Fibroblast of skin of back (primary cell): ENCODE measurements around the gene CA5B.
"Not testable (repeated sequence)": the region's sequence is repeated elsewhere in the genome, so short reads cannot be mapped to it uniquely, and the experiment has no call there.

ENCODE experiments used
- DNase-seq: peaks from one replicate; pipeline ENCODE4 v3.0.0-alpha.2; 2013

CA5B gene

DNA sequence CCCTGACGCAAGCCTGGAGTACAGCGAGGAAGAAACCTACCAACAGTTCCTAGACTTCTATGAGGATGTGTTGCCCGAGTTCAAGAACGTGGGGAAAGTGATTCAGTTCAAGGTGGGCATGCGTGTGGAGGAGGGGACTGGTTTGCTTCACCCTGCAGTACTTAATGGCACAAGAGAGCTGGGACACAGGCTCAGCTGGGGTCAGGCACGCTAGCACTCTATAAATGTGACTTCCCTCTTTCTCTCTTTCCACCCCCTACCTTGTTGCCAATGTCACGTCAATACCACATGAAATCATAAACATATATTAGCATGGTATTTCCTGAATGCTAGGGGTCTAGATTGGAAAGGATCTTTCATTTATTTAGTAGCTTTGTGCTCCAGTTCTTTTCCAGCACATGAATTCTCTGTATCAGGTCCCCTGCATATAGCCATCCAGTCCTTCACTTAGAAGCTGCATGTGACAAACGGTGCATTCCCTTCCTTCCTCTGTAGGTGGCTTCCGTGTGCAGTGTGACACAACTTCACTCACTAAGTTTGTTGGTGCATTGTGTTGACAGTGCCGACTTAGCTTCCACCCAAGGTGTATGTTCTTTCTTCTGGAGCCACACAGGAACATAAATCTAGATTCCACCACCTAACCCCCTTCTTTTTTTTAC is 77.8 kb downstream of the CA5B start:
- peak; percentile 26 for DNase-seq

GRCh38 chrX:15816438-15816809 is 78.4 kb downstream of the CA5B start:
- peak; percentile 21 for DNase-seq

- no peak for DNase-seq
Observed at GRCh38 chrX:15816886-15817285, 78.8 kb downstream of the CA5B start.

DNA sequence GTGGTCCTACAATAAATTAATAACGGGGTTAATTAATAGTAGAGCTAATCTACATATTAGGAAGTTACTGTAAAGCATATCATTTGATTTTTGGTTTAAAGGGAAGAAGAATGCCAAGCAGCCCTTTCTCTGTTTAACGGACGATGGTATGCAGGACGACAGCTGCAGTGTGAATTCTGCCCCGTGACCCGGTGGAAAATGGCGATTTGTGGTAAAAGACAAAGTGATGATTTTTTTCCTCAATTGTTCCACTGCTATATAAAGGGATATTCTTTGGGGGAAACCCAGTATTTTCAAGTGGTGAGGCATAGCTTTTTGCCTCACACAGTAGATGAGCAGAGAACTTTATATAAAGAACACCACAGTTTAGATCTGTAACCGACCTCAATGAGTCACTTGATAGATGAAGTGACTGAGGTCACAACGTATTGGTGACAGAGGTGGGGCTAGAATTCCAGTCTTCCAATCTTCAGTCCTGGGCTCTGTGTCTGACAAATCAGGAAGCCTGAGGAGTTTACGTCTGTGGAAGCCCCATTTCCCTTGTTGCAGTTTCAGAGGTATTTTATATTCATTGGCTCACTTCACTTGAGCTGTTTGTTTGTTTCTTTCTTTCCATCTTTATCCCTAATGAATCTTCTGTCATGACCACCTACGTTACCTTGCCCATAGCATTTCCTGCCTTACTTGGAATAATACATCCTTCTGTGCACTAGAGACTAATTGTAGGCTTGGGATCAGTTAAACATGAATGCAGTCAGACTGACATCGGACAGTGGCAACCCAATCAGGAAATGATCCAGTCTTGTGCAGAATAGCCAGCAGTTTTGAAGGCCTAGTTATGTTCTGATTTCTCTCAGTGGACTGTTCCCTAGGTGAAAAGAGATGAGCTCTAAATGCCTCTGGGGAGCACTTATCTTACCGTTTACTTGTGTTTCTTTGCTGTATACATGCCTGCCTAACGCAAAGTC is 82.3 kb downstream of the CA5B start:
- no peak for DNase-seq

GRCh38 chrX:15822922-15823321 is 84.9 kb downstream of the CA5B start:
- DNase-seq: no peak

- no peak for DNase-seq
Observed at GRCh38 chrX:15825936-15826335, 87.9 kb downstream of the CA5B start.

GRCh38 chrX:15829217-15829616 is 91.1 kb downstream of the CA5B start:
- DNase-seq: no peak

DNA sequence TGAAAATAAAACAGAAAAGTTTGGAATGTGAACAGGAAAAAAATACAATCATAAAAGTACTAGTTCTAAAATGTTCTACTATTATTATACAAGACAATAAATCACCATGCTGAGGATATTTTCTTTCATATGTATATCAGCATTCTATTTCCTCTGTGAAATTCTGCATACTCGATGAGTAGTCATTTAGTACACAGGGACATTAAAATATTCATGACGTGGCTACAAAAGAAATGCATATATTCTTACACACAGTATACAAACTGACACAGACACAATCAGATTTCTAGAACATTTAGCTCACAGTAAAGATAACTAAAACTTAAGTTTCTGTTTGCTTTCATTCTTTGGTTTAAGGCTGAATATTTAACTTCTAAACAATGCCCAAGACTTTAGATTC is 93.3 kb downstream of the CA5B start:
- not testable (repeated sequence) for DNase-seq

DNA sequence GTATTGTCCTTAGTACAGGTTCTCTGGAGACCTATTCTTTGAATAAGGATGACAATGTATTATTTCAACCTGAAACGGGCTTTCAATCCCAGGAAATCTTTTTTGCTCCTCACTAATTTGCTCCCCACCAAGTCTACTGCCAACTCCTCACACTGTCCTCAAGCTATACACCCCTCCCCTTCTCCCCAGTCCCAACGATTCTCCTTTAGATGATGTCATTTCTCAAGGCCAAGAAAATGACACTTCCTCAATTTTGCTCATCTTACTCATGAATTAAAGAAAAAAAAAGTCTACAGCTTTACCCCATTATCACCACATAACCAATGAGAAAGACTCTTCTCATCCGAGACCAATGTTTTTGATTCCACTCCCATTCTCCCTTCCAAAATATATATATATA is 96.0 kb downstream of the CA5B start:
- peak; percentile 24 for DNase-seq

DNA sequence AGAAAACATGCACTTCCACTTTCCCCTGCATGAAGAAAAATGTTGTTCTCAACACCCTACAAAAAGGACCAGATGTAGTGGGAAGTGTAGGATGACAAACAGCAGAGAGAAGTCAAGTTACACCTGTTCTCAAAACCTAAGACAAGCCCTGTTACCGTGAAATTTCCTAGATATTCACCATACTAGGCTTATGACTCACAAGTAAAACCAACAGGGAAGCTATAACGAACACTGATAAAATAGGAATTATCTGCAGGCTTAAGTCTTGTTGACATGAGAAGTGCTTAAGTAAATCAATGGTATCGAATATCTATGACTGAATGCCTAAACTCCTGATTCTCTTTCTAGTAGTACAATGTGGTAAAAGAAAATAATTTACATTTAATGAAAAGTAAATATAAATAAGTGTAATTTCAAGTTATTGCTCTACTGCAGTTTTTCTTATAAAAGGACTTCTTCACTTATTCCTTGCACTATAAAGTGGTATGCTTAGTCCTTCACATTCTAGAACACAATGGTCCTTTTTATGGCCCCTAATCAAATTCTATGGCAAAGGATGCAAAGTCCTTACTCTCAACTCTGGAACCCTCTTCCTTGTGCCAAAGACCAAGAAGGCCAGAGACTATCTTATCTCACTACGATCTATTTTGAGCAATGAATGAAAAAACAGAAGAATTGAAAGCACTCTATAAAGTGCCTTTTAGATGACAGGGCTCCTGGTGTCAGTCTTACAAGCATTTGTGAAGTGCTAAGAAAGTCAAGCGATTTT is 96.9 kb downstream of the CA5B start:
- no peak for DNase-seq
